ENCODE data around the gene HES5.
"Not testable (repeated sequence)": the region's sequence is repeated elsewhere in the genome, so short reads cannot be mapped to it uniquely, and the experiment has no call there.

Gene HES5

DNA sequence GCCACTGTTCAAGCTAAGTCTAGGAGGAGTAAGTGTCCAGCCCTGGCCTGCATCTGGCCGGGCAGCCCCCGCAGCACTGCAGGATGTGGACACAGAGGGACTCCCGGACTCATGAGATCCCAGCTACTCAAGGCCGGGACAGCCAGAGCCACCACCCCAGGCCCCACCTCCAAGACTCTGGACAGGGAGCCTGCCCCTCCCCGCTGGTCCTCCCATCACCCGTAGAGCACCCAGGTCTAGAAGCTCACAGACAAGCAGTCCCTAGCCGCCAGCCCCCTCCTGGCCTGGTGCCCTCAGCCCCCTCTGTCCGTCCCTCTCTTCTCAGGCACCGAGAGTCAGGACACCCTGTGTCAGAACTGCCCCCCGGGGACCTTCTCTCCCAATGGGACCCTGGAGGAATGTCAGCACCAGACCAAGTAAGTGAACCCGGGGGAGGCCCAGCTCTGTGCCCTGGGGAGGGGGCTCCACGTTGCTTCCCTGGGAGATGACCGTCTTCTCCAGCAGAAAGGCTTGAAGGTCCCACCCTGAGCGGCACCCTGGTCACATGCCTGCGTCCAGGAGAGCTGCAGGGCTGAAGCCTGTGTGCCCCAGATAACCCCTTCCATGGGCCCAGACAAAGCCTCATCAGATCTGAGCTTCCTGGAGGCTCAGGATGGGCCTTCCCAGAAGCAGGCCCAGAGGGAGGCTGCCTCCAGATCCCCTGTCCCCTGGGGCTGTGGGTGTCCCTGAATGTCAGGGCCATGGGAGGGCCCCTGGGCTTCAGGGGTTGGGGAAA lies 30.4 kb upstream of the HES5 start:
- DNase-seq (ENCODE audit: low read depth), result no peak

DNA sequence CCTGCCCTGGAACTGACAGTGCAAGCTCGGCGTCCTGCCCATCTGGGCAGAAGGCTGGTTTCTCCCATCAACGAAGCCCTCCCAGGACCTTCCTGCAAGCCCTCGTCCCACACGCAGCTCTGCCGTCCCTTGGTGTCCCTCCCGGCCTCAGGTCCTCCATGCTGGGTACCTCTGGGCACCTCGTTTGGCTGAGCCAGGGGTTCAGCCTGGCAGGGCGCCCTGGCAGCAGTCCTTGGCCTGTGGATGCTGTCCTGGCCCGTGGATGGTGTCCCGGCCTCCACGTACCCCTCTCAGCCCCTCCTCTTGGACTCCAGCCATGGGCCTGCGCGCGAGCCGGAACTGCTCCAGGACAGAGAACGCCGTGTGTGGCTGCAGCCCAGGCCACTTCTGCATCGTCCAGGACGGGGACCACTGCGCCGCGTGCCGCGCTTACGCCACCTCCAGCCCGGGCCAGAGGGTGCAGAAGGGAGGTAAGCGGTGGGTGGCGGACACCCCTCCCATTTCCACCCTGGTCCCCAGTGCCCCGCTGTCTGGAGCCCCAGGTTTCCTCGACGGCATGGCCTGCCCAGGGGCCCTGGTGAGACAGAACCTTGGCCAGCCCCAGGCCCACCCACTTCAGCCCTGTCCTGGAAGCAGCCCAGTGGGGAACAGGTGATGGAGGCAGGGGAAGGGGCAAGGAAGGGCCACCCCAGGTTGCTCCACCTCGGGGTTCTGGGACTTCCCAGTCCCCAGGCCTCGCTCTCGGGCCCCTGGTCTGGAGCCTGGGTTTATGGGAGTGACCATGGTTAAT lies 29.6 kb upstream of the HES5 start:
- no peak for DNase-seq (ENCODE audit: low read depth)

DNA sequence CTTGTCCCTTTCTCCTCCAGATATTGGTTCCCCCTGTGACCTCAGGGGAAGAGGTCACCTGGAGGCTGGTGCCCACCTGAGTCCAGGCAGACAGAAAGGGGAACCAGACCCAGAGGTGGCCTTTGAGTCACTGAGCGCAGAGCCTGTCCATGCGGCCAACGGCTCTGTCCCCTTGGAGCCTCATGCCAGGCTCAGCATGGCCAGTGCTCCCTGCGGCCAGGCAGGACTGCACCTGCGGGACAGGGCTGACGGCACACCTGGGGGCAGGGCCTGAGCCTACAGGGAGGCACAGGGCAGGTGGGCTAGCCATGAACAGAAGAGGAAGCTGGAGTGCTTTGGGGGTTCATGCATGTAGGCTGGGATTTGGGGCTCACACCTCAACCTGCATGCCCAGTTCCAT lies 28.8 kb upstream of the HES5 start:
- no peak for DNase-seq (ENCODE audit: low read depth)

DNA sequence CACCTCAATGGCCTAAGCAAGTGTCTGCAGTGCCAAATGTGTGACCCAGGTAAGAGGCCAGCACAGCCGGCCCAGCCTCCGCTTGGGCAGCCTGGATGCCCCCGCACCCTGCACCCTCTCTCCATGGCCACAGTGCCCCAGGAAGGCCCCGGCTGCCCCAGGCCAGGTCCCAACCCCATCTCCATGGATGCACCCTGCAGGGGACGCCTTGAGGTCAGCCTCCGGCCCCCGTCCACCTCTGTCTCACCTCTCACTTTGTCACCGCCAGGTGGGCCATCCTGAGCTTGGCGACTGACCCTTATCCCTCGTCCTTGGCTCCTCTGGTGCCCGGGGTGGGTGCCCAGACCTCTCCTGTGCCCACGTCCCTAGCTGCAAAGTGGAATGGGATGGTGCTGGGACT lies 28.4 kb upstream of the HES5 start:
- no peak for DNase-seq (ENCODE audit: low read depth)

DNA sequence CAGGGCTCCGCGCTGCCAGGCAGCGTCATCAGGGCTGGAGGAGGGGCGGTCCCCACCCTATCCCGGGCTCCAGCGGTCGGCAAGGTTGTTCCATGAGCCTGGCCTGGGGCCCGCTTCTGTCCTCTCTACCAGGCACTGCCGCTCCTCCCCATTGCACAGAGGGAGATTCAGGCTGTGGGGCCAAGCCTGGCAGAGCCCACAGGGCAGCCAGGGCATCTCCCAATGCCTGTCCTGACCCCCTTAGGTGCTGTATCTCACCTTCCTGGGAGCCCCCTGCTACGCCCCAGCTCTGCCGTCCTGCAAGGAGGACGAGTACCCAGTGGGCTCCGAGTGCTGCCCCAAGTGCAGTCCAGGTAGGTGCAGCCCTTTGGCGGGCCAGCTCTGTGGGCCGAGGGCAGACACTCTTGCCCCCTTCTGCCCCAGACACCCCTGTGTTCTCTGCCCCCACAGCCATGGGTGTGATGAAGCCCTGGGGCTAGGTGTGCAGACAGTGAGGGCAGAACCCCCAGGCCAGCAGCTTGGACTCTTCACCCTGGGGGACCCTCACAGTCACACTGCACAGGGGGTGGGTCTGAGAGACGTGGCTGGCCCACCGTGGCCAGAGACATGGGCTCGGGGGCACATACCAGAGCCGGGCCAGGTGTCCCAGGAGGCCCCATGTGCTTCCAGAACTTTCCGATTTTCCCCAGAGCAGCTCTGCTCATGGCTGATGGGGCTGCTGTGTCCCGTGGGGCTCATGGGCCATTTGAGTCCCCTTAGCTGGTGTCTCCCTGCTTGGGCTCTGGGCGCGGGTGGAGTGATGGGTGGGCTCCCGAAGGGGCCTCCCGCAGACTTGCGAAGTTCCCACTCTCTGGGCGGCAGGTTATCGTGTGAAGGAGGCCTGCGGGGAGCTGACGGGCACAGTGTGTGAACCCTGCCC lies 27.7 kb upstream of the HES5 start:
- no peak for DNase-seq (ENCODE audit: low read depth)

DNA sequence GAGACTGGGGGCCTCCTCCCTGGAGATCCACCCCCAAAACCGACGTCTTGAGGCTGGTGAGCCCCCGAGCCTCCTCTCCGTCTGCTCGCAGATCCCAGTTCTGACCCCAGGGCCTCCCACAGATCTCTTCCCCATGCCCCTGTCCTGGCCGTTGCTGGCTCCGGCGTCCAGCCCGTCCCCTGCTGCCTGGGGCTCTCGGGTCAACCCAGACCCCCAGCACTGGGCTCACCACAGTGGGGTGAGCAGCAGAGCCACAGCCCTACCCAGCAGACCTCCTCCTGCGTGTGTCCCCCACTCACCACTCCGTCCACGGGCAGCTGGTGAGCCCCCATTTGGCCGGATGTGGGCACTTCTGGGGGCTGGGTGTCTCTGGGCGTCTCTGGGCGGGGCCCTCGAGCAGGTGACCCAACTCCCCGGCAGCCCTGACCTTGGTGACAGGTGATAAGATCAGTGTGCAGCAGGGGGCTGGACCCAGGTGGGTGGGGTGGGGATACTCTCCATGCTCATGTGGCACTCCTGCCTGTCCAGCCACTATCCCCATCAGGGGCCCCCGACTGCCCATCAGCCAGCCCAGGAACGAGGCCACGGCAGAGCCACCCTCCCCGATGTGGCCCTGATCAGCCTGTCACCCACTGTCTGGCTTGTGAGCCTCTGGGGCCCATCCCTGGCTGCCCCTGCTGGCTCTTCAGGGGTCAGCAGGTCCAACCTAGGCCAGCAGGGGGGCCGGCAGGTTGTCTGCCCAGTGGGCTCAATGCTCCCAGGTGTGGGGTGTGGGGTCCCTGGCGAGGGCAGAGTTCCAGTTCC lies 26.8 kb upstream of the HES5 start:
- no peak for DNase-seq (ENCODE audit: low read depth)

DNA sequence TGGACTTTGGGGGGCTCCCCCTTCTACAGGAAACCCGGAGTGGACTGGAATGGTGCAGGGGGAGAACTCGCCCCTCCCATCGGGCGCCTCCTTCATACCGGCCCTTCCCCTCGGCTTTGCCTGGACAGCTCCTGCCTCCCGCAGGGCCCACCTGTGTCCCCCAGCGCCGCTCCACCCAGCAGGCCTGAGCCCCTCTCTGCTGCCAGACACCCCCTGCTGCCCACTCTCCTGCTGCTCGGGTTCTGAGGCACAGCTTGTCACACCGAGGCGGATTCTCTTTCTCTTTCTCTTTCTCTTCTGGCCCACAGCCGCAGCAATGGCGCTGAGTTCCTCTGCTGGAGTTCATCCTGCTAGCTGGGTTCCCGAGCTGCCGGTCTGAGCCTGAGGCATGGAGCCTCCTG lies 26.2 kb upstream of the HES5 start, which contains the start of gene TNFRSF14:
Gene TNFRSF14 (plus strand): TSS at position 95 of the 401 bp plus-strand sequence. CDS start 294 bp downstream, at position 389.
- peak; percentile 55 for DNase-seq (ENCODE audit: low read depth)

DNA sequence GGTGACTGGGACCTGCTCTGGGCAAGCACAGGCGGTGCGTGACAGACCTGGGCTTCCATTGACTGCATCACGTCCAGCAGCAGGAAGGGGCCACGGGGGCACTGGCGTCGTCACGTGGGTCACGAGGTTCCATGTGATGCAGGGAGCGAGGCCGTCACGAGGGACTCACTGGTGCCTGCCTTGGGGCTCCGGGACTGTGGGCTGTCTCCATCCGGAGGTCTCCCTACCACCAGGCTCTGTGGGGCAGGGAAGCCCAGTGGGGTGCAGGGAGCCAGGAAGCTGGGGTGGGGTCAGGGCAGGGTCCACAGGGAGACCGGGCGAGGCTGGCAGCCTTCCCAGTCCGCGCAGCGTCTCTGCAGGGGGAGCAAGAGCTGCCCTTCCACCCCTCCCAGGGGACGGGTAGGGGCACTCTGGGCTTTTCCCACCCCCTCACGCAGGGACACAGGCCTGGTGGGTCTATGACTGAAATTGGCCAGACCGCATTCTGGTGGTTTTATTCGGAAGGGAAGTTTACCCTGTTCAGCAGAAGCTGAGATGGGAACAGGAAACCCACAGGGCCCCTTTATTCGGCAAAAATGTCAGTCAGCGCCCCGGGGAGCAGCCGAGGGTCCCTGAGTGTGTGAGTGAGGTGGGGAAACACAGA lies 25.7 kb upstream of the HES5 start:
- DNase-seq (ENCODE audit: low read depth), result peak; percentile 52

DNA sequence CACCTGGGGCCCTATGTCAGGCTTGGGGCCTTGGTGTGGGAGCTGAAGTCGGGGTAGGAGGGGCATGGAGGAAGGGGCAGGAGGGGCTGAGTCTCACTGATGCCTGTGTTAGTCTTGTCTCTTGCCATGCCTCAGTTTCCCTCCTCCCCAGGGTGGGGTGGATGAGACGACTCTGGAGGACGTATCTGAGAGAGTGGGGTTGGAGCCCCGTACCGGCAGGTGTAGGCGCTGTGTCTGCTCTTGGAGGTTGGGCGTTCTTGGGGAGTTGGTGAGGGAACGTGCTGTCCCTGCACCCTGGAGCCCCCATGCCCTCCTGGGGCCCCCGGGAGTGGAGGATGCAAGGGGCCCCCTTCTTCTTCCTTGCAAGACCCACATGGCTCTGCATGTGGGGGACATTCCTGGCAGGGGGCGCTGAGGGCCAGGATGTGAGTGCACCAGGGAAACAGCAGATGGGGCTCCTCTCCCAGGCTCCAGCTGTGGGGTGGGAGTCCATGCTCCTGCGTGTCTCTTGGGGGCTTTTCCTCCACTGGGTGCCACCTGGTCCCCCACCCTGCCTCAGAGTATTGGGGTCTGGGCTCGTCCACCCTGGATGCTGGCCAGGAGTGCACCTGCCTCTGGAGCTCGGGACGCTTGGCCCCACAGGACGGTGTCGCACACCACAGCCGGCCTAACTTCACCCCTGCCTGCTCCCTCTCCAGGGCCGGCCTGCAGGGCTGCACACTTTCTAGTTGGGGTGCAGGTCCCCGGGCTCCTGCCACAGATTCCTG lies 24.7 kb upstream of the HES5 start:
- DNase-seq (ENCODE audit: low read depth), result peak; percentile 45

DNA sequence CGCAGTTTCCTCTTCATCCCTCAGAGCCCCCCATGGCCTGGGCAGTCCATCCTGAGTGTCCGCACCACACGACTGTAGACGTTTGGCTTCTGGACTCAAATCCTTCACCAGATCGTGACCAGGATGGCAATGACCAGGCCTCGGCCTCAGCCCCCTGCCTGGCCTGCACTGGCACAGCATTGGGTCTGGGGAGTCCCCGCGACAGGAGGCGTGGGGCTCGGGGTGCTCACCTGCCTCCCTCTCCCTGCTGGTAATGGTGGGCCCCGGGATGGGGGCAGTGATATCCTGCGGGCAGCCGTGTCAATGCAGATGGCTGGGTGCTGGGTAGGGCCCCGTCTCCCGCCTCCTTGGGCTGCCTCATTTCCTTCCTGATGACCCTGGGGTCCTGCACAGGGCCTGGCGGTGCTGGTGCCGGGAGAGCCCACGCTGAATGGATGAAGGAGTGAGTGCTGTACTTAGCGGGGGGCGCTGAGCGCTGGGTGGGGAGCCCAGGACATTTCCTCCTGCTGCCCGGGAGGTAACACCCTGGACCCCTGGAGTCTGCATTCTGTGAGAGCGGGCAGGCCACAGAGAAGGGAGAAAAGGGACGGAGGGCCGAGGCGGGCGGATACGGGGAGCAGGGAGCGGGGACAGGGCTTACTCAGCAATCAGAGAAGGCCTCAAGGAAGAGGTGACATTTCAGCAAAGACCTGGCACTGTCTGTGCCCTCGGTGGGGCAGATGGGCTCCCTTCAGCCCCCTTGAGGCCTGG lies 24.0 kb upstream of the HES5 start:
- DNase-seq (ENCODE audit: low read depth), result no peak

DNA sequence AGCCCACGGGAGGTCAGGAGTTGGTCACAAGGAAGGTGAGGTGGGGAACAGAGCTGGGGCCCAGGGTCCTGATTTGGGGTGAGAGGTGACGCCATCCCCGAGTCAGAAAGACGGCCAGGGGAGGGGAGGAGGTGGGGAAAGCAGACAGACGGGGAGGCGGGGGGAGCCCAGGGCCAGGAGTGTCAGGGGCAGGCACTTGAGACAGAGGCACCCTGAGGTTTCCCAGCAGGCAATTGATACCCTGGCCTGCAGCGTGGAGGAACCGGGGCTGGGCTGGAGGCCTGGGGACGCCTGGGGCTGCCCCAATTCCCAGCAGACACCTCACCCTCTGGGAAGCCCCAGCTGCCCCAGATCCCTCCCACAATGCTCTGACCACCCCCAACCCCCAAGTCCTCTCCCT lies 23.0 kb upstream of the HES5 start:
- not testable (repeated sequence) for DNase-seq (ENCODE audit: low read depth)

DNA sequence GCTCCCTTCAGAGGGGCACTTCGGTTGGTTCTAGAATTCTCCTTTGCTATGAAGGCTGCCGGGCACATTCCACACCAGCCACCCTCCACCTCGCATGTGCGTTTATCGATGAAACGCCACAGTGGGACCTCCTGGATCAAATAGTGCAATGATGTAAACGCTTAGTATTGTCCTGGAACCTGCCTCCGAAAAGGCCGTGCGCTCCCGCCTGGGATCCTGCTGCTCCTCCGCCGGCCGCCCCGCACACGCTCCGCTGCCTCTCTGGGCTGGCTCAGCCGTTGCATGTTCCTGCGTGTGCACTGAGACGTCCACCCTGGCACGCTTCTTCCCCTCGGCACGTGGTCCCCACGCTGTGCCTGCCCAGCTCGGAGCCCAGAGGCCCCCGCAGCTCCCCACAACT lies 22.1 kb upstream of the HES5 start:
- no peak for DNase-seq (ENCODE audit: low read depth)

DNA sequence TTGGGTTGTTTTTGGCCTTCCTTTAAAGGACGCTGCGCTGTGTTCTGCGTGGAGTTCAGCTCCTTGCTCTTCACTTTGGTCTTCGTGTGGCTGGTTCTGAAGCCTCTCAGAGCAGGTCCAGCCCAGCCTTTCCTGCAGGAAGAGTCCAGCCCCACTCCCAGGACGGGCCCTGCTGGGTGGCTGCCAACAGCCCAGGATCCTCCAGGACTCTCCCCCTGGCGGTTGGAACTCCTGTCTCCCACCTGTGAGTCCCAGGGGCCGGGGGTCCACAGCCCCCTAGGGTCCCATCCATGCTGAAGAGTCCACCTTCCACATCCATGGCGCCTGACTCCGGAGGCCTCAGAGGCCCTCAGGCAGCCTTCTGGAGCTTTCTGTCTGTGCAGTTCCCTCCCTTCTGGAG lies 21.5 kb upstream of the HES5 start:
- DNase-seq (ENCODE audit: low read depth), result not testable (repeated sequence)

DNA sequence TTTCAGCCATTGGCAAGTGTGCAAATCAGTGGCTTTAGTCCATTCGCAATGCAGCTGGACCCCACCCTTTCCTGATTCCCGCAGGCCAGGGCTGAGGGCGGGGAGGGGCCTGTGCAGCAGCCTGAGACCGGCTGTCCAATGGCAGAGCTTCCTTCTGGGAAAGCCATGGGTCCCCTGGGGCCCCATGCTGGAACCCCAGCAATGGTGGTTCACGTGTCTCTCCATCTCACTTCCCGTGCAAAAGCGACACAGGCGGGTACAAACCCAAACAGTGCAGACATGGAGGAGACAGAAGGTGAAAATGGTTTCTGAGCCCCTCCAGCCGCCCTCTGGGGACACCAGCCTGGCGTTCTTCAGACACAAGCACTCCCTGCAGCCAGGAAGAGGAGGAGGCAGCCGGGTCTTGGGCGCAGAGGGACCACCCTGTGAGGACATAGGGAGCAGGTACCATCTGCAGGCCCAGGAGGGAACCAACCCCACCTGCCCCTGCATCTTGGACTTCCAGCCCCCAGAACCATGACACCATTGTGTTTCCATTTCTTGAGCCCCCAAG lies 20.3 kb upstream of the HES5 start:
- DNase-seq (ENCODE audit: low read depth), result not testable (repeated sequence)

DNA sequence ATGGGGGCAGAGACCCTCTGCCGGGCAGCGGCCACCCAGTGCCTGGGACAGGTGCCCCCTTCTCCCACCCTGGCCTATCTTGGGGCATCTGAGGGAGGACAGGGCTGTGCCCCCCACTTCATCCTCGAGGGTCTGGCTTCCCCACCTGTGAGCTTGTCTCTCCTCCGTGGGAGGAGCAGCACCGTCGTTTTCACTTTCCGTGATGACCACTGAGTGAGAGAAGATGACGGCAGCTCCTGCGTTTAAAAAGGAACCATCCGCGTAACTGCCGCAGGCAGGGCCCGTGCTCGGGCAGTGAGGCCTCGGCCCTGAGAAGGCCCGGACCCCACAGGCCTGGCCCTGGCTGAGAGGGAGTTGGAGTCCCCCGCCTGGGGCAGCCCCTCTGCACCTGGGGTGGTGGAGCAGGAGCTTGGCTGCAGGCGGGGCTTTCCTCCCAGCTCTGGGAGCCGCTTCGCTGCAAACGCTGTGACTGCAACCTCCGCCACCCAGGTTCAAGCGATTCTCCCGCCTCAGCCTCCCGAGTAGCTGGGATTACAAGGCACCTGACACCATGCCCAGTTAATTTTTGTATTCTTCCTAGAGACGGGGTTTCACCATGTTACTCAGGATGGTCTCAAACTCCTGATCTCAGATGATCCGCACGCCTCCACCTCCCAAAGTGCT lies 19.4 kb upstream of the HES5 start:
- DNase-seq (ENCODE audit: low read depth), result not testable (repeated sequence)

DNA sequence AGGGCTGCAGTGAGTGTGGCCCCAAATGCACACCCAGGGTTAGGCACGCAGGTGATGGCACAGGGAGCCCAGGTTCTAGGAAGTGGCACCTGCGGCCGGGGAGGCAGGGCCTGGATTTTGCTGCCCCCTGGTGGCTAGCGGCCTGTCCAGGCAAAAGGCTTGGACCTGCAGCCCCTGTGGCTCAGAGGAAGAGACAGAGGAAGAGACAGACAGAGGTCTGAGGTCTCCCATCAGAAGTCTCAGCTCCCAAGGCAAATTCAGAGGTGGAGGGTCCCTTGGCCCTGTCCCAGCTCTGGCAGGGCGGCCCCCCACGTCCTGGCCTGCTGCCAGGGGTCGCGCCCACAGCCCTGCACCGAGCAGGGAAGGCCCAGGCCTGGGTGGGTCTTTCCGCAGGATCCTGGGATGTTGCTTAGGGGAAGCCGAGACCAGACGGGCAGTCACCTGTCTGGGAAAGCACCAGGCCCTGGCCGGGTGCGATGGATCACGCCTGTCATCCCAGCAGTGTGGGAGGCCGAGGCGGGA lies 18.1 kb upstream of the HES5 start:
- DNase-seq (ENCODE audit: low read depth), result peak; percentile 72

DNA sequence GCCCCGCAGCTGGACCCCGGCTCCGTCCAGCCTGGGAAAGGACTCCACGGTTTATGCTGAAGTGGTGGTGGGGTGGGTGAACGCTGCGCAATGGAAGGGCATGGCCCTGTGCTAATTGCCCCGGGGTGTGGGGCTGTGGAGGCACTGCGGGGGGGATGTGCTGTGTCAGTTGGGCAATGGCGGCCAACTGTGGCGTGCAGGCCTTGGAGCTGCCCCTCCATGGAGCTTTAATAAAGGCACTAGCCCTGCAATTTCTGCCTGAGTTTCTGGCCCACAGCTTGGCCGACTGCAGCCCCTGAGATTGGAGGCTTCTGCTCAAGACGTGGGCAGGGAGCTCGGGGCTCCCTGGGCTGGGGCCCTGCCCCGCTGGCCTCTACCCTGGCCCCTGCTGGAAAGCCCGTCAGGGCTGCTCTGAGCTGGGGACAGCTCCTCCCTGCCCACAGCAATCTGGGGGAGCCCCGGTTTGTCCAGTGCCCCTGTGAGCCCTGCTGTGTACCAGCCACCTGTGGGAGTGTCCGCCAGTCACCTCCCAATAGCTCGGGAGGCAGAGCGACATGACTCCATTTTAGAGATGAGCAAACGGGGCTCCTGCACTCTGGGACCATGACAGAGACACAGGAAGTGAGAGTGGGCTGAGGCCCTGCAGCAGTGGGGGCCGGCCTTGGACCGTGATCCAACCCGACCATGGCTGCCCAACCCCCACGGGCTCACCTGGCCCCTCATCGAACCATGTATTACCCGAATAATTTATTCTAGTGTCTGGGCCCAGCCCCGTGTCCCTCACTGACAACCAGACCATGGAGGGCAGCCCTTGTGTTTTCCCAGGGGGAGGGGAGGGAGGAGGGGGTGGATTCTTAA lies 17.4 kb upstream of the HES5 start:
- no peak for DNase-seq (ENCODE audit: low read depth)
